NT2/D1 (cell line): Measurements from ENCODE around the gene ZNF839.

Source experiments
- SUZ12 ChIP-seq: IDR thresholded peaks from 2 replicates; pipeline ENCODE4 v1.6.1; 2011; ENCODE audit not compliant: insufficient read length, insufficient read depth; ENCODE audit errors: extremely low read depth
- YY1 ChIP-seq: IDR thresholded peaks from 2 replicates; pipeline ENCODE4 v1.6.1; 2011; ENCODE audit not compliant: insufficient read length, insufficient read depth

DNA sequence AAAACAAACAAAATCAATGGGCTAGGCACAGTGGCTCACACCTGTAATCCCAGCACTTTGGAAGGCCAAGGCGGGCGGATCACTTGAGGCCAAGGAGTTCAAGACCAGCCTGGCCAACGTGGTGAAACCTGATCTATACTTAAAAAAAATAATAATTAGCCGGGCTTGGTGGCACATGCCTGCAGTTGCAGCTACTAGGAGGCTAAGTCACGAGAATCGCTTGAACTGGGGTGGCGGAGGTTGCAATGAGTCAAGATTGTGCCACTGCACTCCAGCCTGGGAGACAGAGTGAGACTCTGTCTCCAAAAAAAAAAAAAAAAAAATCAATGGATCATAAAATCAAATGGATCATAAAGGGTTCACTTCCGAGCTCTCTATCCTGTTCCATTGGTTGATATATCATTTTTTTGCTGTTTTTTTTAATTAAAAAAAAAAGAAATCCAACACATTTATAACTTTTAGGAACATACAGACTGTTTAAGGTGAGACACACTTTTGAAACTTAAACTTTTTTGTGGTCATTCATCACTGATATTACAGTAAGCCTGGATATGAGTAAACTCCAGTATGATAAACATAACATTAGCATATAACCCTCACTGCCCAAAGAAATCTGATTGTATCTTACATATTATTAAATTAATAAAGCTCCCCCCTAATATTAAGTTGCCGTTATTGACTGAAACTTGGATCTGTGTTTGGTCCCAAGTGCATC, 36.6 kb upstream of the ZNF839 start:
- no peak for TF ChIP-seq YY1
- no peak for TF ChIP-seq SUZ12
